GM21447 (cell line): ENCODE data around the gene SRA1.

Experiments used
- ATAC-seq: cut with Tn5 transposase; IDR thresholded peaks from one replicate; pipeline ENCODE4 v1.9.1; 2021; ENCODE audit not compliant: unreplicated experiment

The SRA1 gene

GRCh38 chr5:140551872-140552271 lies 5.4 kb downstream of the SRA1 start:
- ATAC-seq: no peak

GRCh38 chr5:140550147-140551079 lies 6.9 kb downstream of the SRA1 start:
- ATAC-seq: no peak

- ATAC-seq: no peak
Measured at GRCh38 chr5:140549237-140550144, 7.8 kb downstream of the SRA1 start.

- no peak for ATAC-seq
Measured at GRCh38 chr5:140548791-140549190, 8.5 kb downstream of the SRA1 start.

GRCh38 chr5:140548300-140548688 lies 9.0 kb downstream of the SRA1 start:
- ATAC-seq: peak; percentile 9

GRCh38 chr5:140547508-140548299 lies 9.6 kb downstream of the SRA1 start, which contains the start of gene EIF4EBP3:
EIF4EBP3 (plus strand) TSS chr5:140547662; CDS start chr5:140547738, 76 bp downstream.
- peak; percentile 98 for ATAC-seq

GRCh38 chr5:140546851-140547507 lies 10.3 kb downstream of the SRA1 start:
- no peak for ATAC-seq

GRCh38 chr5:140545606-140546005 lies 11.7 kb downstream of the SRA1 start:
- no peak for ATAC-seq

GRCh38 chr5:140544986-140545385 lies 12.3 kb downstream of the SRA1 start:
- ATAC-seq: no peak

GRCh38 chr5:140542972-140543371 lies 14.3 kb downstream of the SRA1 start:
- ATAC-seq: no peak

- ATAC-seq: no peak
Measured at GRCh38 chr5:140540227-140540626, 17.0 kb downstream of the SRA1 start.

GRCh38 chr5:140524003-140524402 lies 33.3 kb downstream of the SRA1 start:
- no peak for ATAC-seq

- ATAC-seq: no peak
Measured at GRCh38 chr5:140513124-140513523, 44.1 kb downstream of the SRA1 start.

GRCh38 chr5:140509898-140510297 lies 47.4 kb downstream of the SRA1 start:
- ATAC-seq: no peak

GRCh38 chr5:140502834-140503233 lies 54.4 kb downstream of the SRA1 start:
- no peak for ATAC-seq
